Liver (tissue), 3 donors: ENCODE measurements around the gene LRRC72.

ENCODE experiments used
- JUND ChIP-seq, 2 donors: IDR thresholded peaks; 2 replicates each; pipeline ENCODE4 v1.6.1; 2016; ENCODE audit warnings: antibody characterized with exemption in 2 of 2
- RAD21 ChIP-seq, 2 donors: IDR thresholded peaks; 2 replicates each; pipeline ENCODE4 v1.6.1; 2016; ENCODE audit warnings: antibody characterized with exemption in 2 of 2, mild to moderate bottlenecking in 2 of 2
- TAF1 ChIP-seq: conservative IDR thresholded peaks from 2 replicates; pipeline ENCODE4 v1.6.1; 2016; ENCODE audit warnings: antibody characterized with exemption, mild to moderate bottlenecking
- TF ChIP-seq, protein P1 (sequence below): fragments of 150-350 bp; IDR thresholded peaks from 2 replicates; pipeline ENCODE4 v1.5.1; 2017; ENCODE audit warnings: improper control_type of control experiment, low read depth, low read length; ENCODE audit not compliant: missing input control
- TF ChIP-seq, protein P2 (sequence below): IDR thresholded peaks from 2 replicates; pipeline ENCODE4 v1.6.1; 2016; ENCODE audit warnings: antibody characterized with exemption
- TF ChIP-seq, protein P3 (sequence below): IDR thresholded peaks from 2 replicates; pipeline ENCODE4 v1.6.1; 2016; ENCODE audit warnings: antibody characterized with exemption
- donor health status: healthy.
- donor health status: healthy.

- TF ChIP-seq, protein P1, sequence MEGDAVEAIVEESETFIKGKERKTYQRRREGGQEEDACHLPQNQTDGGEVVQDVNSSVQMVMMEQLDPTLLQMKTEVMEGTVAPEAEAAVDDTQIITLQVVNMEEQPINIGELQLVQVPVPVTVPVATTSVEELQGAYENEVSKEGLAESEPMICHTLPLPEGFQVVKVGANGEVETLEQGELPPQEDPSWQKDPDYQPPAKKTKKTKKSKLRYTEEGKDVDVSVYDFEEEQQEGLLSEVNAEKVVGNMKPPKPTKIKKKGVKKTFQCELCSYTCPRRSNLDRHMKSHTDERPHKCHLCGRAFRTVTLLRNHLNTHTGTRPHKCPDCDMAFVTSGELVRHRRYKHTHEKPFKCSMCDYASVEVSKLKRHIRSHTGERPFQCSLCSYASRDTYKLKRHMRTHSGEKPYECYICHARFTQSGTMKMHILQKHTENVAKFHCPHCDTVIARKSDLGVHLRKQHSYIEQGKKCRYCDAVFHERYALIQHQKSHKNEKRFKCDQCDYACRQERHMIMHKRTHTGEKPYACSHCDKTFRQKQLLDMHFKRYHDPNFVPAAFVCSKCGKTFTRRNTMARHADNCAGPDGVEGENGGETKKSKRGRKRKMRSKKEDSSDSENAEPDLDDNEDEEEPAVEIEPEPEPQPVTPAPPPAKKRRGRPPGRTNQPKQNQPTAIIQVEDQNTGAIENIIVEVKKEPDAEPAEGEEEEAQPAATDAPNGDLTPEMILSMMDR, result no peak
- no peak for TF ChIP-seq TAF1
- no peak for TF ChIP-seq RAD21 (IDR thresholded peaks at IDR 0.05)
- TF ChIP-seq JUND (IDR thresholded peaks at IDR 0.05), result no peak
- TF ChIP-seq, protein P2, sequence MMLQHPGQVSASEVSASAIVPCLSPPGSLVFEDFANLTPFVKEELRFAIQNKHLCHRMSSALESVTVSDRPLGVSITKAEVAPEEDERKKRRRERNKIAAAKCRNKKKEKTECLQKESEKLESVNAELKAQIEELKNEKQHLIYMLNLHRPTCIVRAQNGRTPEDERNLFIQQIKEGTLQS, result no peak
- TF ChIP-seq, protein P3, sequence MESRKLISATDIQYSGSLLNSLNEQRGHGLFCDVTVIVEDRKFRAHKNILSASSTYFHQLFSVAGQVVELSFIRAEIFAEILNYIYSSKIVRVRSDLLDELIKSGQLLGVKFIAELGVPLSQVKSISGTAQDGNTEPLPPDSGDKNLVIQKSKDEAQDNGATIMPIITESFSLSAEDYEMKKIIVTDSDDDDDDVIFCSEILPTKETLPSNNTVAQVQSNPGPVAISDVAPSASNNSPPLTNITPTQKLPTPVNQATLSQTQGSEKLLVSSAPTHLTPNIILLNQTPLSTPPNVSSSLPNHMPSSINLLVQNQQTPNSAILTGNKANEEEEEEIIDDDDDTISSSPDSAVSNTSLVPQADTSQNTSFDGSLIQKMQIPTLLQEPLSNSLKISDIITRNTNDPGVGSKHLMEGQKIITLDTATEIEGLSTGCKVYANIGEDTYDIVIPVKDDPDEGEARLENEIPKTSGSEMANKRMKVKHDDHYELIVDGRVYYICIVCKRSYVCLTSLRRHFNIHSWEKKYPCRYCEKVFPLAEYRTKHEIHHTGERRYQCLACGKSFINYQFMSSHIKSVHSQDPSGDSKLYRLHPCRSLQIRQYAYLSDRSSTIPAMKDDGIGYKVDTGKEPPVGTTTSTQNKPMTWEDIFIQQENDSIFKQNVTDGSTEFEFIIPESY, result no peak
Measured at GRCh38 chr7:16515785-16516685, 10.6 kb upstream of the LRRC72 start.
